K562 (cell line): Measurements from ENCODE around the gene RNF6. TPM values are rescaled to one million over a fixed set of nuclear protein-coding genes. Genes with fewer than 3 reads are reported as not detected.

Experiments used
- SAP30 ChIP-seq: fragments of 200-600 bp; sonication (generic); IDR thresholded peaks from 2 replicates; pipeline ENCODE4 v1.6.1; 2012; ENCODE audit warnings: borderline replicate concordance, low read depth, mild to moderate bottlenecking, moderate library complexity, low read length, control low read depth, inconsistent platforms; ENCODE audit not compliant: insufficient read depth, poor library complexity, severe bottlenecking
- XRCC4 ChIP-seq: IDR thresholded peaks from one replicate; pipeline ENCODE4 v1.6.1; 2011; ENCODE audit not compliant: insufficient read depth, insufficient read length; ENCODE audit errors: extremely low read depth
- polyA plus RNA-seq, 8 experiments: library from polyadenylated mRNA; depleted of rRNA in 4 of 8; stranded (reverse) in 5 of 8; unstranded in 3 of 8; fragments of >200 nt; fragmentation: Nextera tagmentation in 2 of 8; fragmentation: Illumina TruSeq in 1 of 8; extraction: Ambion mirVana in 2 of 8; extraction: Trizol in 1 of 8; gene quantifications; 2 replicates each; pipeline versions ENCODE4 v1.2.1 to v1.2.3, GENCODE V29; 2011 to 2014; ENCODE audit warnings: inconsistent platforms in 1 of 8, missing spikeins in 1 of 8
- total RNA-seq, 7 experiments: library from RNA; depleted of rRNA in 6 of 7; stranded (reverse); fragments of >200 nt in 6 of 7; fragmentation: Illumina TruSeq in 2 of 7; extraction: Trizol in 2 of 7; gene quantifications; 2 replicates each; pipeline versions ENCODE4 v1.2.1 to v1.2.3, GENCODE V29; 2011 to 2021; ENCODE audit warnings: low replicate concordance in 1 of 7
- TF ChIP-seq, protein P1 (sequence below), 2 experiments: fragments of 450-650 bp; formaldehyde crosslinking in 1 of 2; IDR thresholded peaks; 2 replicates each; pipeline versions ENCODE4 v1.4.0 to v1.6.1; 2014 to 2020; ENCODE audit warnings: mild to moderate bottlenecking in 2 of 2, borderline replicate concordance in 1 of 2, low read depth in 1 of 2

RNF6 gene
- total and polyA plus RNA-seq, 9 of the 15 experiments (the other 6 are each of a cell fraction or from before 2014, with no cell fraction given): 12.0 to 31.4 (median 22.3) TPM

DNA sequence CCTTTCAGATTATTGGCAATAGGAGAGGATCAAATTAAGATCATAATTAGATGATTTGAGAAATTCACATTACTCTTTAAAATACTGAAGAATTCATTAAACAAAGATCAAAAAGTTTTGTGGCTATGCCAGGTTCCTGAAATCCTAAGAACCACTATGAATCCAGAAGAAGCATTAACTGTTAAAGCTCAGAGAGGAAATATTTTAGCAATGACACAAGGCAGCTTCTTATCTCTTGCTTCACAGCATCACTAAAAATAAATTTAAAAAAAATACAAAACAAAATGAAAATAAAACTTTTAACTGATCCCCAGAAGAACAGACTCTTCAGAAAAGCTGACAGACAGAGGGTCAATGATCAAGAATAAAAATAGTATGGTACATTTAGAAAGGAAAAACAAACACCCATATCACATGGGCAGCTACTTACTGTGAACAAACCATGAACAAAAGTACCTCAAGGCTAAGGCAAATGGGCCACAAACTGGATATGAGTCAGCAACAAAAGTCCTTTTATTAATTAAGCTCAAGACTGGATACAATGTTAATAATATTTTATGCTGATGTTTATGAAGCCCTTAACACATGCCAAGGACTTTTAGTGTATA lies 19.6 kb downstream of the RNF6 start (continued):
- TF ChIP-seq XRCC4 (no peak), SAP30 (no peak)
- TF ChIP-seq, protein P1, sequence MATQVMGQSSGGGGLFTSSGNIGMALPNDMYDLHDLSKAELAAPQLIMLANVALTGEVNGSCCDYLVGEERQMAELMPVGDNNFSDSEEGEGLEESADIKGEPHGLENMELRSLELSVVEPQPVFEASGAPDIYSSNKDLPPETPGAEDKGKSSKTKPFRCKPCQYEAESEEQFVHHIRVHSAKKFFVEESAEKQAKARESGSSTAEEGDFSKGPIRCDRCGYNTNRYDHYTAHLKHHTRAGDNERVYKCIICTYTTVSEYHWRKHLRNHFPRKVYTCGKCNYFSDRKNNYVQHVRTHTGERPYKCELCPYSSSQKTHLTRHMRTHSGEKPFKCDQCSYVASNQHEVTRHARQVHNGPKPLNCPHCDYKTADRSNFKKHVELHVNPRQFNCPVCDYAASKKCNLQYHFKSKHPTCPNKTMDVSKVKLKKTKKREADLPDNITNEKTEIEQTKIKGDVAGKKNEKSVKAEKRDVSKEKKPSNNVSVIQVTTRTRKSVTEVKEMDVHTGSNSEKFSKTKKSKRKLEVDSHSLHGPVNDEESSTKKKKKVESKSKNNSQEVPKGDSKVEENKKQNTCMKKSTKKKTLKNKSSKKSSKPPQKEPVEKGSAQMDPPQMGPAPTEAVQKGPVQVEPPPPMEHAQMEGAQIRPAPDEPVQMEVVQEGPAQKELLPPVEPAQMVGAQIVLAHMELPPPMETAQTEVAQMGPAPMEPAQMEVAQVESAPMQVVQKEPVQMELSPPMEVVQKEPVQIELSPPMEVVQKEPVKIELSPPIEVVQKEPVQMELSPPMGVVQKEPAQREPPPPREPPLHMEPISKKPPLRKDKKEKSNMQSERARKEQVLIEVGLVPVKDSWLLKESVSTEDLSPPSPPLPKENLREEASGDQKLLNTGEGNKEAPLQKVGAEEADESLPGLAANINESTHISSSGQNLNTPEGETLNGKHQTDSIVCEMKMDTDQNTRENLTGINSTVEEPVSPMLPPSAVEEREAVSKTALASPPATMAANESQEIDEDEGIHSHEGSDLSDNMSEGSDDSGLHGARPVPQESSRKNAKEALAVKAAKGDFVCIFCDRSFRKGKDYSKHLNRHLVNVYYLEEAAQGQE (IDR thresholded peaks at IDR 0.05; ENCODE audit: borderline replicate concordance): no peak
- TF ChIP-seq, protein P1 (CRISPR knock-in tag; IDR thresholded peaks at IDR 0.05; ENCODE audit: low read depth): no peak
